H9 (cell line): ENCODE data around the gene EPHA2. TPM values are rescaled to one million over a fixed set of nuclear protein-coding genes. Genes with fewer than 3 reads are reported as not detected.

ENCODE experiments used
- DNase-seq: peaks from one replicate; pipeline ENCODE4 v3.0.0-alpha.2; 2017
- H2AFZ ChIP-seq: one replicate; pipeline ENCODE4 v1.6.1; 2013; ENCODE audit warnings: mild to moderate bottlenecking, low read length, control low read depth, moderate library complexity
- H2AK5ac ChIP-seq: 2 replicates; pipeline ENCODE4 v1.6.1; 2013; ENCODE audit warnings: low read length, control low read depth, mixed read lengths; ENCODE audit not compliant: insufficient read length
- H2BK120ac ChIP-seq: one replicate; pipeline ENCODE4 v1.6.1; 2013; ENCODE audit warnings: low read depth, mild to moderate bottlenecking, low read length, control low read depth, inconsistent platforms; ENCODE audit not compliant: poor library complexity, severe bottlenecking
- H2BK12ac ChIP-seq: 2 replicates; pipeline ENCODE4 v1.6.1; 2013; ENCODE audit warnings: low read length, control low read depth, mixed read lengths, low read depth; ENCODE audit not compliant: insufficient read length
- H2BK15ac ChIP-seq: 2 replicates; pipeline ENCODE4 v1.6.1; 2013; ENCODE audit warnings: low read depth, low read length, control low read depth
- H2BK20ac ChIP-seq: one replicate; pipeline ENCODE4 v1.6.1; 2013; ENCODE audit warnings: low read depth, mild to moderate bottlenecking, low read length, control low read depth, inconsistent platforms; ENCODE audit not compliant: poor library complexity, severe bottlenecking
- H2BK5ac ChIP-seq: 2 replicates; pipeline ENCODE4 v1.6.1; 2013; ENCODE audit warnings: low read length, control low read depth, mixed read lengths; ENCODE audit not compliant: insufficient read length
- H3K14ac ChIP-seq: 2 replicates; pipeline ENCODE4 v1.6.1; 2013; ENCODE audit warnings: low read length, control low read depth; ENCODE audit not compliant: insufficient read depth
- H3K18ac ChIP-seq: 2 replicates; pipeline ENCODE4 v1.6.1; 2013; ENCODE audit warnings: low read depth, mild to moderate bottlenecking, mixed read lengths, low read length, control low read depth; ENCODE audit not compliant: insufficient read length
- H3K23ac ChIP-seq: 2 replicates; pipeline ENCODE4 v1.6.1; 2013; ENCODE audit warnings: low read length, control low read depth, mixed read lengths, low read depth; ENCODE audit not compliant: insufficient read length
- H3K23me2 ChIP-seq: 2 replicates; pipeline ENCODE4 v1.6.1; 2013; ENCODE audit warnings: low read depth, mild to moderate bottlenecking, mixed read lengths, low read length, control low read depth; ENCODE audit not compliant: insufficient read length, poor library complexity, severe bottlenecking
- H3K27ac ChIP-seq: 2 replicates; pipeline ENCODE4 v1.5.1; 2013; ENCODE audit warnings: low read length, control low read depth, mixed read lengths, low read depth; ENCODE audit not compliant: insufficient read length
- H3K27me3 ChIP-seq: 2 replicates; pipeline ENCODE4 v1.6.1; 2013; ENCODE audit warnings: low read length, control low read depth, inconsistent platforms; ENCODE audit not compliant: insufficient read depth
- H3K4ac ChIP-seq: 2 replicates; pipeline ENCODE4 v1.6.1; 2013; ENCODE audit warnings: low read depth, mild to moderate bottlenecking, control low read depth, inconsistent platforms, low read length, moderate library complexity
- H3K4me1 ChIP-seq: 2 replicates; pipeline ENCODE4 v1.6.1; 2013; ENCODE audit warnings: low read length, control low read depth, inconsistent platforms; ENCODE audit not compliant: insufficient read depth
- H3K4me2 ChIP-seq: 2 replicates; pipeline ENCODE4 v1.6.1; 2013; ENCODE audit warnings: low read length, control low read depth, mixed read lengths; ENCODE audit not compliant: insufficient read length, insufficient read depth
- H3K56ac ChIP-seq: 2 replicates; pipeline ENCODE4 v1.6.1; 2013; ENCODE audit warnings: low read depth, mild to moderate bottlenecking, mixed read lengths, low read length, control low read depth; ENCODE audit not compliant: insufficient read length
- H3K79me1 ChIP-seq: 2 replicates; pipeline ENCODE4 v1.6.1; 2013; ENCODE audit warnings: low read depth, mild to moderate bottlenecking, moderate library complexity, low read length, control low read depth, inconsistent platforms; ENCODE audit not compliant: insufficient read depth, poor library complexity, severe bottlenecking
- H3K79me2 ChIP-seq: 2 replicates; pipeline ENCODE4 v1.6.1; 2013; ENCODE audit warnings: low read length, control low read depth, inconsistent platforms; ENCODE audit not compliant: insufficient read depth
- H3K9ac ChIP-seq: 2 replicates; pipeline ENCODE4 v1.6.1; 2013; ENCODE audit warnings: low read length, control low read depth, mixed read lengths; ENCODE audit not compliant: insufficient read length; ENCODE audit errors: extremely low read depth
- H3K9me3 ChIP-seq: one replicate; pipeline ENCODE4 v1.6.1; 2013; ENCODE audit warnings: low read depth, low read length, inconsistent platforms; ENCODE audit not compliant: control insufficient read depth
- H3T11ph ChIP-seq: one replicate; pipeline ENCODE4 v1.6.1; 2013; ENCODE audit warnings: mild to moderate bottlenecking, low read length, control low read depth, inconsistent platforms
- H4K20me1 ChIP-seq: one replicate; pipeline ENCODE4 v1.6.1; 2013; ENCODE audit not compliant: control insufficient read depth, insufficient read length, insufficient read depth
- H4K5ac ChIP-seq: 2 replicates; pipeline ENCODE4 v1.6.1; 2013; ENCODE audit warnings: low read depth, mild to moderate bottlenecking, mixed read lengths, low read length, control low read depth; ENCODE audit not compliant: insufficient read length
- H4K8ac ChIP-seq: replicated peaks from 2 replicates; pipeline ENCODE4 v1.6.1; 2013; ENCODE audit warnings: low read length, control low read depth, mixed read lengths, low read depth; ENCODE audit not compliant: insufficient read length
- H4K91ac ChIP-seq: 2 replicates; pipeline ENCODE4 v1.6.1; 2013; ENCODE audit warnings: low read depth, mild to moderate bottlenecking, moderate library complexity, mixed read lengths, low read length, control low read depth; ENCODE audit not compliant: insufficient read length
- H3K27ac Mint-ChIP-seq, 3 experiments: 2 replicates in 2 of 3; 3 replicates in 1 of 3; pipeline ENCODE4 v1.8.0; 2020 to 2021; ENCODE audit warnings: mixed read lengths in 3 of 3, mild to moderate bottlenecking in 1 of 3, moderate library complexity in 1 of 3
- H3K27me3 Mint-ChIP-seq: 2 replicates; pipeline ENCODE4 v1.8.0; 2021; ENCODE audit warnings: low read depth, mild to moderate bottlenecking, moderate library complexity, mixed read lengths
- H3K36me3 Mint-ChIP-seq, 3 experiments: 2 replicates in 2 of 3; 3 replicates in 1 of 3; pipeline ENCODE4 v1.8.0; 2020 to 2021; ENCODE audit warnings: low read depth in 3 of 3, mixed read lengths in 3 of 3; ENCODE audit not compliant: insufficient read depth in 1 of 3
- H3K4me1 Mint-ChIP-seq, 2 experiments: 2 replicates each; pipeline ENCODE4 v1.8.0; 2020; ENCODE audit warnings: mixed read lengths in 2 of 2
- H3K4me3 Mint-ChIP-seq, 2 experiments: 2 replicates in 1 of 2; 3 replicates in 1 of 2; pipeline ENCODE4 v1.8.0; 2020 to 2021; ENCODE audit warnings: mild to moderate bottlenecking in 2 of 2, mixed read lengths in 2 of 2, moderate library complexity in 1 of 2
- H3K9me3 Mint-ChIP-seq, 2 experiments: 2 replicates in 1 of 2; 3 replicates in 1 of 2; pipeline ENCODE4 v1.8.0; 2020; ENCODE audit warnings: mild to moderate bottlenecking in 2 of 2, mixed read lengths in 2 of 2, moderate library complexity in 1 of 2
- WGBS: extraction: QIAGEN DNeasy Blood & Tissue Kit; methylation state at CpG from one replicate; pipeline ENCODE4 v1.1.7; 2013; ENCODE audit warnings: missing lambda C conversion rate, low lambda C conversion rate, mixed read lengths; ENCODE audit not compliant: insufficient read length; ENCODE audit errors: extremely low coverage; 5-methylcytosine and 5-hydroxymethylcytosine counted together
- total RNA-seq: library from RNA; stranded (reverse); gene quantifications from 2 replicates; pipeline ENCODE4 v1.2.1, GENCODE V29; 2021
- TF ChIP-seq, protein P1 (sequence below): fragments of 200-600 bp; sonication (generic); conservative IDR thresholded peaks from 3 replicates; pipeline ENCODE4 v1.8.0; 2021; ENCODE audit warnings: antibody characterized with exemption, mild to moderate bottlenecking

EPHA2 gene
- total RNA-seq, 1 experiment from 2014 or later = 33.1 TPM

DNA sequence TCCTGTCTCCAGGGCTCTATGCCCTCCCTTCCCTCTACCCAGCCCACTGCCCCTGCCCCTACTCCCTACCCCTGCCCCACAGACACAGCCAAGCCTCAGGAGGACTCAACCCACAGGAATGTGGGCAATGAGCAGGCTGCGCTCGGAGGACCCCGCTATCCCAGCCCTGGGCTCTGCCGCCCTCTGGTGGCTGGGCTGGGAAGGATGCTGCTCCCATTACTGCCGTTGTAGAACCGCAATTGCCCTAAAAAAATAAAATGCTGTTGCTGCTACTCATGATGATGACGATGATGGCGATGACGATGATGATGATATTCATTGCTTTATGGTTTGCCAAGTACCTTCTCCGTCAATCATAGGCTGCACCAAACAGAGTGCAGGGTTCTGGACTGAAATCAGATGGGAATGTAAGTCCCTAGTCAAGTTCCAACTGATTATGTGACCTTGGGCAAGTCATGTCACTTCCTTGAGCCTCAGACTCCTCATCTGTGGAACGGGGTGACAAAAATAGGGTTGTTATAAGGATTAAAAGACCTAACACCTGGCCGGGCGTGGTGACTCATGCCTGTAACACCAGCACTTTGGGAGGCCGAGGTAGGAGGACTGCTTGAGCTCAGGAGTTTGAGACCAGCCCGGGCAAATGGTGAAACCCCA lies 32.0 kb upstream of the EPHA2 start:
- Histone ChIP-seq H3K9ac (no peak overlapping the region), H3K4ac (no peak overlapping the region), H2AK5ac (no peak overlapping the region), H2AFZ (no peak overlapping the region), H3T11ph (no peak overlapping the region), H3K56ac (no peak overlapping the region), H3K79me1 (no peaks in the 10 kb centered on the region), H3K79me2 (no peaks in the 10 kb centered on the region), H4K20me1 (no peaks in the 10 kb centered on the region), H3K27me3 (no peaks in the 10 kb centered on the region), H3K4me2 (no peak overlapping the region), H3K27ac (no peak overlapping the region), H3K9me3 (no peaks in the 10 kb centered on the region), H2BK20ac (no peak overlapping the region), H2BK15ac (no peak overlapping the region), H3K4me1 (no peaks in the 10 kb centered on the region), H3K18ac (no peak overlapping the region), H4K8ac (no peak overlapping the region), H4K5ac (no peak overlapping the region), H4K91ac (no peak overlapping the region), H2BK12ac (no peak overlapping the region), H3K23ac (no peak overlapping the region), H3K23me2 (no peaks in the 10 kb centered on the region), H2BK5ac (no peak overlapping the region), H3K14ac (no peak overlapping the region), H2BK120ac (no peak overlapping the region)
- WGBS = no CpG with 5 or more reads among the region's 15 CpGs
- Mint-ChIP-seq H3K36me3 (no peaks in the 10 kb centered on the region), H3K4me1 (peaks cover 0 to 5% of the 10 kb centered on the region in 2 experiments; a peak in 2 of 4 replicates), H3K9me3 (no peaks in the 10 kb centered on the region), H3K27ac (no peak overlapping the region; a peak in 1 of 7 replicates), H3K27me3 (peaks cover 12% of the 10 kb centered on the region), H3K4me3 (no peak overlapping the region)
- TF ChIP-seq, protein P1, sequence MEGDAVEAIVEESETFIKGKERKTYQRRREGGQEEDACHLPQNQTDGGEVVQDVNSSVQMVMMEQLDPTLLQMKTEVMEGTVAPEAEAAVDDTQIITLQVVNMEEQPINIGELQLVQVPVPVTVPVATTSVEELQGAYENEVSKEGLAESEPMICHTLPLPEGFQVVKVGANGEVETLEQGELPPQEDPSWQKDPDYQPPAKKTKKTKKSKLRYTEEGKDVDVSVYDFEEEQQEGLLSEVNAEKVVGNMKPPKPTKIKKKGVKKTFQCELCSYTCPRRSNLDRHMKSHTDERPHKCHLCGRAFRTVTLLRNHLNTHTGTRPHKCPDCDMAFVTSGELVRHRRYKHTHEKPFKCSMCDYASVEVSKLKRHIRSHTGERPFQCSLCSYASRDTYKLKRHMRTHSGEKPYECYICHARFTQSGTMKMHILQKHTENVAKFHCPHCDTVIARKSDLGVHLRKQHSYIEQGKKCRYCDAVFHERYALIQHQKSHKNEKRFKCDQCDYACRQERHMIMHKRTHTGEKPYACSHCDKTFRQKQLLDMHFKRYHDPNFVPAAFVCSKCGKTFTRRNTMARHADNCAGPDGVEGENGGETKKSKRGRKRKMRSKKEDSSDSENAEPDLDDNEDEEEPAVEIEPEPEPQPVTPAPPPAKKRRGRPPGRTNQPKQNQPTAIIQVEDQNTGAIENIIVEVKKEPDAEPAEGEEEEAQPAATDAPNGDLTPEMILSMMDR = peak; percentile 98
- peak; percentile 82 for DNase-seq
